G401.6 (cell line): ENCODE data around the gene SLC39A11.

Experiments used
- FAIRE-seq: peaks from 2 replicates; lab custom pipeline; 2012; peaks lifted over from hg19 to GRCh38; lab: Jason Lieb, UNC

SLC39A11 gene

DNA sequence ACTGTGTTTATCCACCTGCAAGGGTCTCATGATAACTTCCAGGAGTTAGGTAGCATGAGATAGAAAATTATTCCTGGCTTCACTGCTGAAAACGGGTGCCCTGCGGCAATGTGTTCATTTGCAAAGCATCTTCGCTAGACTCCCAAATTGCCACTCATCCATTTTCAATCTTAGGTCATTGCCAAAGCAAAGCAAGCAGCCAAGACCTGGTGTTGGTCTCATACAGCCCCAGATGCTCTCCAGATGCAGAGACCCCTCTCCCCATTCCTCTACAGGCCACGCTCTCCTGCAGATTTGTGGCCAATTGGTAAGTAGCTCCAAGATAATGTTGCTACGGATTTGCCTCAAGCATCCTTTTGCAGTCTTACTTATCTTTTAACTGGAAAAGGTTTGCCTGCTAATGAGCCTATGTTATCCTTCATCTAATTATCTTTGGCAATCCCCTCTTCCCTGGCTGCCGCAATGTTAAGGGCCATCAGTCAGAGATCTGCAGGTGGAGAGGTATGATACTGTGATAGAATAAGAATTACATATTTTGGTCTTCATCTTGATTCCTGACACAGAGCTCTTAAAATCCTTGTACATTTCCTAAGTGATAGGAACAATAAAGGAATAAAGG lies 222.0 kb downstream of the SLC39A11 start:
- no peak for FAIRE-seq

DNA sequence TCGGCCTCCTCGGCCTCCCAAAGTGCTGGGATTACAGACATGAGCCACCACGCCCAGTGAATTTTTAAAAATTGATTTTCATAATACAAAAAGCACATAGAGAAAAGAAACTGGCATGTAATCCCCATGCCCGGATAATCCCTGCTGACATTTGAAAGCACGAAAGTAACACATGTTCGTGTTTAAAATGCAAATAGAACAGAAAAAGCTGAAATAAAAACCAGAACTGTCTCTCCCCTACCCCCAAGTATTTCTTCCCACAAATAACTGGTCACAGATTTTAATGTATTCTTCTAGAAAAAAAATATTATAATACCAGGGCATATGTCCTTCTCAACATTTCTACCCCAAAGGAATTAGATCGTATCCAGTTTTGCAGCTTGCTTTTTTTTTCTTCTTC lies 222.9 kb downstream of the SLC39A11 start:
- FAIRE-seq = no peak

DNA sequence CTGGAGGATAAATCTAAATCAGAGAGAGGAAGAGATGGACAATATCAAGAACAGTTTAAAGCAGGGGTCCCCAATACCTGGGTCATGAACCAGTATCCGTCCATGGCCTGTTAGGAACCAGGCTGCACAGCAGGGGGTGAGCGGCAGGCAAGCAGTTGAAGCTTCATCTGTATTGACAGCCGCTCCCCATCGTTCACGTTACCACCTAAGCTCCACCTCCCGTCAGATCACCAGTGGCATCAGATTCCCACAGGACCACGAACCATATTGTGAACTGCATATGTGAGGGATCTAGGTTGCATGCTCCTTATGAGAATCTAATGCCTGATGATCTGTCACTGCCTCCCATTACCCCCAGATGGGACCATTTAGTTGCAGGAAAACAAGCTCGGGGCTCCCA lies 226.5 kb downstream of the SLC39A11 start:
- no peak for FAIRE-seq

DNA sequence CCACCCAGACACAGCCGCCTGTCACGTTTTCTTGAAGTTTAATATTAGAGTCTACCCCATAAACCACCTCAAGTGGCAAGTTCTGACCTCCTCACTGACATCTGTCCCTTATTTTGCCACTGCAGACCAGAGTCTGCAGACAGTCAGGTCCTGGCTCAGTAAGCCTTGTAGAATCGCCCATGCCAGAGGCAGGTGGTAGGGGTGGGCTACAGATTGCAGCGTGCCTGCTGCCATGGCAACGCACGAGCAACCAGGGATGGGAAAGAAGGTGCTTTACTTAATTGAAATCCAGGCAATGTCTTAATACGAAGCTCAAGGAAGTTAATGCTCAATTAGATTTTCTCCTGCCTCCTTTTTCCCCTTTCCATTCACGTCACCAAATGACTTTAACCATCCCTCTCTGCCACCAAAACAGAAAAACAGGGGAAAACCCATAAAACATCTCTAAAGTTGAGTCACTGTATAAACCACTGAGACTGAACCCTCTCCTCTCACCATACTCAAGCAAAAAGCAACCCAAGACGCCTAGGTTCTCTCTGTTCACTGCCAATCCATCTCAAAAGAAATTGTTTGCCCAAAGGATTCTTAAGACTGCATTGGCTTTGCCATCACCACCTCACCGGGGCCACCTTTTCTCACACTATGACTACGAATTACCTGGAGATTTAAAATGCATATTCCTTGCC lies 228.8 kb downstream of the SLC39A11 start:
- no peak for FAIRE-seq

DNA sequence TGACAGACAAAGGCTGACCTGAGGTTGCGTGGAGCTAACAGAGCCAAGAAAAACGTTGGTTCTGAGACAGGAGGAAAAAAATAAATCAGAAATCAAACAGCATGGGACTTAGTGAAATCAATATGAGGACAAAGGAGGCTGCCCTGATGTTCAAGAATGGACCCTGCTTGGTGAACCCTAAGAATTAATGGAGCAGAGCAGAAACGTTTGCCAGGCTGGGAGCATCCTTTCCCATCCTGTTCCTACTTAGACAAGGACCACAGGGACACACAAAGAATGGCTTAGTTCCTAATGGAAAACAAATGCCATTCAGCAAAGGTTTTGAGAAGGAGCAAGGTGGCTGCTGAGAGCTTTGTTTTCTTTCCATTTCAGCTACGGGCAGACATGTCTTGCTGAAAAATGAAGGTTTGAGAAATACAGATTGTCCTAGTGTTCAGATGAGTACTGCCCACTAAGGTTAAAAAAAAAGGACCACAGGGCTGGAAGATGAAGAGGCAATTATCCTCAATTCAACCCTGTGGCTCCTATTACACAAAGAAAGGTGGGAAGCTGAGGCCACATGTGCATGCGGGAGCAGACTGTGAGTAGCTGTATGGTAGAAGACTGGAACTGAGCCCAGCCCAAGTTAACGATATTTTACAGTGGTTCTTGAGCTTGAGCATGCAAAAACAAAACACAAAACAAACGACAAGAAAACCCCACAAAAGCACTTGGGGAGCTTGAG lies 230.1 kb downstream of the SLC39A11 start:
- no peak for FAIRE-seq

DNA sequence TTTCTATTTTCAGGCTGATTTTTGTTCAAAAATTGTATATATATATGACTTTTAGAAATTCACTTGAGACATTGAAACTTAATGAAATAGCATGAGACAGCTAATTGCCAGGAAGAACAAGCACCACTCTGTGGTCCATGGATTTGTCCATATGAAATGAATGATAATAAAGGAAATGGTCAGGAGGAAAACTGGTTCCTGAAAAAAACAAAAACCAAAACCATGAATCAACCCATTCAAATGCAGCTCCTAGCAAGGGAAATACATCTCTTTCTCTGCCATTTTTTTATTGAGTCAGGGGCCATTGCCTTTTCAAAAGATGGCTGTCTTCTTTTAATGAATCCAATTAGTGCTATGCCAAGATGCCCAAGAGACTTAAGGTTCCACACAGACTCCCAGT lies 230.7 kb downstream of the SLC39A11 start:
- FAIRE-seq = no peak

DNA sequence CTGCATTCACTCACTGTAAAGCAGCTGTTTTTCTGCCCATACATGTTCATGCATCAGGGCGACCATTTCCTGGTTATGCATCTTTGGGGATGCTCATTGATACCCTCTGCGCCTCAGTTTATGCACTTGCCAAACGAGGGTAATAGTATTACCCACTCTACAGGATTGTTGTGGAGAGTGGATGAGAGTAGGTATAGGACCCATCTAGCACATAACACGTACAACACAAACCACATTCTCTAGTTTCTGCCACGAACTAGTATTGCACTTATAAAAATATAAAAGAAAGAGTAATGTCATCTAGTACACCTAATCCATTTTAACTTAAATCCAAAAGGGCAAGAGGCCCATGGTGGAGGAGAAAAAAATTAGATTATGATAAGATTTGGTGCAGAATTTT lies 231.7 kb downstream of the SLC39A11 start:
- FAIRE-seq = no peak

DNA sequence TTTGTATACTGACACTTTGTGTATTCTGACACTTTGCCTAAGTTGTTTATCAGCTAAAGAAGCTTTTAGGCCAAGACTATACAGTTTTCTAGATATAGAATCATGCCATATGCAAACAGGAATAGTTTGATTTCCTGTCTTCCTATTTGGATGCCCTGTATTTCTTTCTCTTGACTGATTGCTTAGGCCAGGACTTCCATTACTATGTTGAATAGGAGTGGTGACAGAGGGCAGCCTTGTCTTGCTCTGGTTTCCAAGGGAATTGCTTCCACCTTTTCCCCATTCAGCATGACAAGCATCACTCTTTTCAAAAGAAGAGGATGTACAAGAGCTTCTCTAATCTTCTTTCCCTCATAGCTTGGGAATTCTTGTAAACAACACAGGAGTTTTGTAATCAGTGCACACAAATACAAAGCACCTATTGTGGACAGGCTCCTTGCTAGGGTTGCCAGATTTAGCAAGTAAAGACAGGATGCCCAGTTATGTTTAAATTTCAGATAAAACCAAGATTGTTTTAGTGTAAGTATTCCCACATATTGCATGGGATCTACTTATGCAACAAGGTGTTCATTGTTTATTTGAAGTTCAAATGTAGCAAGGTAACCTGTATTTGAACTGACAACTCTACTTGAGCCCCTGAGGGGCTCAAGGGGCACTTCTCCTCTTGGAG lies 233.5 kb downstream of the SLC39A11 start:
- FAIRE-seq = no peak

DNA sequence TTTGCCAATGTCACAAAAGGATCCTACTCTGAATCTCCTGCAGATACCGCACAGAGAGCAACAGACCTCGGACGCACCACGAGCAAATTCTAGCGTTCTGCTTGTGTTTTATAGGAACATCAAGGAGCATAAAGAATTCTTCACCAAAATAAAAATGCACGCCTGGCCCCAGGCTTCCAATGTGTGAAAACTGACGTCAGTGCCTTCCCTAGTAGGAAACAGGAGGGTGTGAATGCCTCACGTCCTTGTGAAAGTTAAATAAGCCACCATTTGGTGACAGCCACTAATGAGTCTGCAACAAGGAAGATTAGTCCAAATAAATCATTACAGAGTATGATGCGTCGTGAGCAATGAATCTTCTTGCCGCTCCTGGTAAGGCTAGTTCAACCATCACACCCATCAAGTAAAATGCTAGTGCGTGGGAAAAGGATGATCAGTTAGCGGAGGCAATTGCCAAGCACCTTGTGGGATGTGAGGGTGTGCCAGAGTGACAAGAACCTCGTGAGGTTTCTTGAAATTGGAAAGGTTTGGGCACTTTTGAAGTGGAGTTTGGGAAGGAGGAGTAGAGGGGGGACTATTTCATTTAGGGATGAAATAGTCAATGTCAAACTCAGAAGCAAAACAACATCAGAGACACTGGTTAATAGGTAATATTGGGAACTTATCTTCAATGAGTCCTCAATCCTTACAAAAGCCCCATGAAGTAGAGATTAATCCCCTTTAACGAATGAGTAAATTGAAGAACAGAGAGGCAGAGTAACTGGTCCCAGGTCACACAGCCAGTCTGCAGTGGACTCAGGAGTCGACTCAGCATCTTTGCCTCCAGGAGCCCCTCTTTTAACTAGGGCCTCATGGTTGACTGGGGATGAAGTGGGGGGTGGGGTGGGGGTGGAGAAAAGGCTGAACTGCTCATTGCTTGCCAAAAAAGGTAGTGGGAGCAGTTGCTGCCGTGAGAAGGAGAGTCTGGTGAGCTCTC lies 238.8 kb downstream of the SLC39A11 start:
- FAIRE-seq = no peak

DNA sequence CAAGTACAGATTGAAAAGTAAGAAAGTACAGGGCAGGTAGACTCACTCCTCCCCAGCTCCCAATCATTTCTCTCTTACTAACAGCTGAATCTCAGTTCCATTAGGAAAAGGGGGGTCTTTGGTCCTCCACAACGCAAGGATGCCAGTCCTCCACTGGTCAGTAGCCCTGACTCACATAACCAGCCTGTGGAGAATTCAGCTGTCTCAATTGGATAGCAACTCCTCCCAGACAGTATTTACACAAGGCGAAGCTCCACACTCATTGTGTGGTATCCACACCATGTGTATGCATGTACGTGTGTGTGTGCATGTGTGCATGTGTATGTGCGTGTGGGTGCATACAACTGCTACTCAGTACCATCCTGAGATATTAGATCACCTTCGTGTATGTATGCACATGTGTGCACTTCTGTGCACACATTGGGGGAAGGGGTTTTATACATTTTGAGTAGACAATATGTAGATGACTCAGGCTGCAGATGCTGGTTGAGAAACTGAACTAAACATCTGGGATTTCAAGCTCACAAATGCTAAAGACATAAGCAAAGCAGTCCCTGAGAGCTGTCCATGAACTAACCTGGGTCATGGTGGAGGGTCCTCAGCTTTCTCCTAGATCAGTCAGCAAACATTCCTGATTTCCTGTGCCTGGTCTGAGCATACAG lies 240.1 kb downstream of the SLC39A11 start:
- no peak for FAIRE-seq

DNA sequence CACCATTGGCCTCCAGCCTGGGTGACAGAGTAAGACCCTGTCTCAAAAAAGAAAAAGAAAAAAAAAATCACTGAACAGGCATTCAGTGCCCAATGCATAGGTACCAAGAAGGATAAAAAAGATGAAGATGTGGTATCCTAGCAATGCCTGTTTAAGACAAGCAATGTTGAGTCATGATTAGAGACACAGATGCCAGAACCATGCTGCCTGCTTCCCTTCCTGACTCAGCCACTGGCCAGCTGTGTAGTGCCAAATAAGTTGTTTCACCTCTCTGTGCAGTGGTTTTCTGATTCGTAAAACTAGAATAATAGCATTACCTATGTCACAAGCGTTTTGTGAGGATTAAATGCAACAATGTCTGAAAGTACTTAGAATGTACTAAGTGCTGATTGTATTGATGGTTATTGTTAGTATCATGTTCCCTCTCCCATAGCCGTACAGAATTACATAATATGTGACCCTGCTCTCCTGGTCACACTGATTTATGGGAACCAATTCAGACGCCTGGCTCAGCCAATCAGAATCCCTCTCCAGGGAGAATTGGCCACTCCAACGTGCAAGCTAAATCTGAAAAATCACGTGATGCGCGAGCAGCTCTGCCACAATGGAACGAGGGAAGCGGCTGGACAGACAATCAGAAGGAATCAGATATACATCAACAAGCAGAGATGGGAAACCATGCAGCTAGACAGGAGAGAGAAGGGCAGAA lies 241.9 kb downstream of the SLC39A11 start:
- no peak for FAIRE-seq

DNA sequence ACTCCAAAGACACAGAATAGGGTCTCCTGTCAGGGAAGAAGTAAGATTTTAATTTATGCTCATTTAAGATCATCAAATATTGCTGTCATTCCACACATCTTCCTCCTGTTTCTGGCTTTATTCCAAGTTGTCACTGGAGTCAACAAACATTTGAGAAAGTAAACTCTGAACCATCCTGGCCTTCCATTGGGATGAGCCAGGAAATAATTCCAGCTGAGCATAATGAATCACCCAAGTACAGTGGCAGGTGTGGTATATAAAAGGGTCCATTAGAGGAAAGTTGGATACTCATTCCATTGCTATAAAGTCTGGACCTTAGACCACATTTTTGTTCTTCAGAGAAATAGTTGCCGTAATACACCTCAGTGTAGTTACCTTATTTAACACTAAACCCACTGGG lies 246.1 kb downstream of the SLC39A11 start:
- FAIRE-seq = no peak

DNA sequence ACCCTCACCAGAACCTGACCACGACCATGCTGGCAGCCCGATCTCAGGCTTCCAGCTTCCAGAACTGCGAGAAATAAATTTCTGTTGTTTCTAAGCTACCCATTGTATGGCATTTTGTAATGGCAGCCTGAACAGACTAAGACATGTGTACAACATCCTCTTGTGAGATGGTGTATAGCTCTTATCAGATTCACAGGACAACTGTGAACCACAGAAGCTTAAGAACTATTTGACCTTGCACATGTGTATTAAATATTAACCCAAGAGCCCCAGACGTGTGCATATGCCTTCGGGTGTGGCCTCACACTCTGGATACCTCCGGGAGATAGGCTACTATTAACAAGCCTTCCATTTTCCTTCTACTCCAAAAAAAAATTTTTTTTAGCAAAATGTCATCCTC lies 248.9 kb downstream of the SLC39A11 start:
- FAIRE-seq = no peak

DNA sequence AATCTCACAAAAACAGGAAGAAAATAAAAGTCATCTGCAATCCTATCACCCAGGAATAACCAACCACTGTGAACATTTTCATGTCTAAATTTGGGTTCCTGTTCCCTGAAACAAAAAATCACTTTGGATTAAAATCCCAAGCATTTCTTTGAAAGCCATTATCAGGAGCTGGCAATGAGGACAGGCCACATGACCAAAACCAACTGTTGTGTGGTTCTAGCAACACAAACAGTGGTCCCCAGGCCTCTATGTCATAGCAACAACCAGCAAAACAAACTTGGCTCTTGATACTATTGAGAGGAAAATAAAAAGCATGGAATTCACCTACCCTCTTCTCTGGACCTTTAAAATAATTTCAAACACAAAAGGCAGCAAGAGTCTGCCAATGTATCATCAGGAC lies 252.5 kb downstream of the SLC39A11 start:
- FAIRE-seq = no peak

DNA sequence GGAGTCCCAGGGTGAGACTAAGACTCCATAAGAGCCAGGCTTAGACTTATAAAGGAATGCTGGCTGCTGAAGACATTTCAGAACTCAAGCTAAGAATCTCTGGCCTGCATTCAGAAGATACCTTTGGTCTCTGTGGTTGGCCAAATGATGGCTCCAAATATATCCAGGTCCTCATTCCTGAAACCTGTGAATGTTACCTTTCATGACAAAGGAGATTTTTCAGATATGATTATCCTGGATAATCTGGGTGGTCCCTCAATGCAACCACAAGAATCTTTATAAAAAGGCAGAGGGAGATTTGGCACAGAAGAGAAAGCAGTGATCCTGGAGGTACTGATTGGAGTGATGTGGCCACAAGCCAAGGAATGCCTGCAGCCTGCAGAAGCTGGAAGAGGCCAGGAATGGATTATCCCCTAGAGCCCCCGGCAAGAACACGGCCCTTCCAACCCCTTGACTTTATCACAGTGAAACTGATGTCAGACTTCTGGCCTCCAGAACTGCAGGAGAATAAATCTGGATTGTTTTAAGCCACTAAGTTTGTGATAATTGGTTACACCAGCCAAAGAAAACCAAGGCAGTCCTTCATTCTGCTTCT lies 253.3 kb downstream of the SLC39A11 start:
- FAIRE-seq = no peak

DNA sequence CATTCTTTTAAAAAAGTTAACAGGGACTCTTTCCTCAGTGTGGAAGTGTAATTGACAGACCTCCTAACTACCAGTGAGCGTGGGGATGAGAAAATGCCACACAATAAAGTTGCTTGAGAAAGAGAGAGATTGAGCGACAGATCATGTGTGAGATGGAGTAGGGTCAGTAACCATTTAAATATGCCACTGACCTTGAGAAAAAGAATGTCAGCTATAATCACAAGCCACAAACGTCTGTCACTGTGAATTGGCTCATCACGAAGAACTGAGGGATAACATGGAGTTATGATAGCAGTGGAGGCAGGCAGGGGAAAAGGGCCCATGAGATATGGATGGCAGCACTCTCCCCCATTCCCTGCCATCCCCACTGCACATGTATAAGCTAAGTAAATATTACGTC lies 253.9 kb downstream of the SLC39A11 start:
- FAIRE-seq = no peak

DNA sequence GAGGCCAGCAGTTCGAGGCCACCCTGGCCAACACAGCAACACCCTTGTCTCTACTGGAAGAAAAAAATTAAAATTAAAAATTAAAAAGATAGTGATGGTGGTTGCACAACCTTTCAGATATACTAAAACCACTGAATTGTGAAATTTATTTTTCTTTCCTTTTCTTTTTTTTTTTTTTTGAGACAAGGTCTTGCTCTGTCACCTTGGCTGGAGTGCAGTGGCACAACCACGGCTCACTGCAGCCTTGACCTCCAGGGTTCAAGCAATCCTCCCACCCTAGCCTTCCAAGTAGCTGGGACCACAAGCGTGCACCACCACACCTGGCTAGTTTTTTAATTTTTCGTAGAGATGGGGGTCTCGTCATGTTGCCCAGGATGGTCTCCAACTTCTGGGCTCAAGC lies 254.4 kb downstream of the SLC39A11 start:
- FAIRE-seq = no peak

DNA sequence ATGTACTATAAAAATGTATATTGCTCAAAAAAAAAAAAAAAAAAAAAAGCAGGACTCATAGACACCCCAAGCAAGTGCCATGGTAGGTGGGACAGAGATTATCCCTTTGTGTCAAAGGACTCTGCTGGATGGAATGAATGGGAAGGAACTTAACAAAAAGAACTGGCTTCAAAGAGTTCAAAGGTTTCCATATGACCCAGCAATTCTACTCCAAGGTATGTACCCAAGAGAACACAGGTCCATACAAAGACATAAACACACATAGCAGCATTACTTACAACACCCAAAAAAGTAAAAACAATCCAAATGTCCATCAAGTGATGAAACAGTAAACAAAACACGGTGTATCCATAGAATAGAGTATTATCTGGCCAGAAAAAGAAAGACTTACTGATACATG lies 255.2 kb downstream of the SLC39A11 start:
- no peak for FAIRE-seq

DNA sequence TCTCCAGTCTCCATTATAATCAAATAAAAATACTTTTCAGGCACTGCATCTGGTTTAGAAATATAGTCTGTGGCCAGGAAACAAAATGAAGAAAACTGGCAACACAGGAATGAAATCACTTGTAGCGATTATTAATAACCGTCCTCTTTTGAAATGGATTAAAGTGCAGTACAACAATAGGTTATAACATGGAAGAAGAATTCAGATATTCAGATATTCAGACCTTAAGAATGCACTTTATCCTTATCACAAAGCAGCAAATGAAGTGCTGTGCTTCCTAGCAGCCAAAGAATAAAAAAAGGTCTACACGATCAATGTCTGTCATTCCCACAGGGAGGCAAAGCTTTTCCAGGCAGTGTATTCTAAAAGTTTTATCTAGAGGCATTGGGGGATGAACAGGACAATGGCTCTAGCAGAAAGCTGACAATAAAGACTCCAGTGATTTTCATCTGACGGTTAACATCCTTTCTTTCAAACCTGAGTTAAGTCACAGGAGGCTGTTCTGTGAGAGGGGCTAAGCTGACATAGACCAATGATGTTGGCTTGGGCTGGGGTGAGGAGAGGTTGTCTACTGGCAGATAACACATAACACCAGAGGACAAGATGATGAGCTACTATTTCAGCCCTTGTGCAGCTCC lies 259.2 kb downstream of the SLC39A11 start:
- FAIRE-seq = no peak

DNA sequence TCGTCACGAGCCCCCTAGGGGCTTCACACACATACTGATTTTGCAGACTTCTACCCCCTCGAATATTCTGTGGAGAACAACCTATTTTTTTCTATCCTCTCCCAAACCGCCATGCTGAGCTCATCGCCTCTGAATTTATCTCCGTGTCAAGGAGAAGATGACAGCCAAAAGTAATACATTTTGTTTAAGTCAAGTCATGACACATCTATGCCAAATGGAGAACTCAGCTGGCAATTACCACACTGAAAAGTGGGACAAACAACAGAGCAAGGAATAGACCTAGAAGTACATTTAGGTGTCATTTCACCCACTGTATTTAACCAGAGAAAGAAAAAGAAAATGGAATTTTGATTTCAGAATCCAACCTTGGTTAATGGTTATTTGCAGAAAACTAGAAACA lies 260.2 kb downstream of the SLC39A11 start:
- no peak for FAIRE-seq
